AG04449 (cell line): Measurements from ENCODE around the gene MIEF1.

Experiments
- CTCF ChIA-PET: fragments of 350-600 bp; formaldehyde crosslinking; extraction: SDS; loops from one replicate; lab custom pipeline; 2021; ENCODE audit warnings: antibody characterized with exemption; lab: Yijun Ruan, JAX
- POLR2A ChIA-PET: fragments of 400-600, 350-600 bp; formaldehyde crosslinking; extraction: SDS; loops from one replicate; lab custom pipeline; 2020; ENCODE audit warnings: antibody characterized with exemption, inconsistent platforms; lab: Yijun Ruan, JAX
- DNase-seq: peaks from one replicate; pipeline ENCODE4 v3.0.0-alpha.2; 2010; ENCODE audit warnings: low read depth, low spot score
- H3K4me3 ChIP-seq: 2 replicates; pipeline ENCODE4 v1.5.1; 2011; ENCODE audit warnings: low read depth, mild to moderate bottlenecking, control low read depth, low read length
- TF ChIP-seq, protein P1 (sequence below): IDR thresholded peaks from one replicate; pipeline ENCODE4 v1.5.1; 2011; ENCODE audit warnings: mild to moderate bottlenecking, moderate library complexity, low read length, control low read depth, inconsistent platforms; ENCODE audit not compliant: insufficient read depth; ENCODE audit errors: missing control alignments

Gene MIEF1

DNA sequence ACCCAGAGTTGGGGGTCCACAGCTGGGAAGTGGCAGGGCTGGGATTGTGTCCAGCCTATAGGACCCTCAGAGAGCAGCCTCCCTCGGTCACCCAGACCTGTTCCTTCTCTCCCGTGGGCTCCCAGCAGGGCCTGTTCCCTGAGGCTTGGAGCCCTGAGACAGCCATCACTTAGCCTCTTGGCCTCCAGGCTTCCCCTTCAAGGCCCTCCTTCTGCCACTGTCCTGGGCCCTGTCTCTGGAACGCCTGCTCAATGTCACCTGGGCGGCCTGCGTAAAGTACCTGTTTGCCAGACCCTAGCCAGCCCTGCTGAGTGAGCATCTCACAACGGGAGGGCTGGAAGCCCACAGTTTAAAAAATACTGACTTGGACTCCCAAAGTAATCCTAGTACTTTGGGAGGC lies 38.8 kb upstream of the MIEF1 start:
- ChIA-PET POLR2A (no interaction called here), CTCF (interaction anchor here (1.6 kb wide), 1 partner anchor 26 kb away, joined by 3 read pairs; no protein-coding TSS in a partner anchor)
- TF ChIP-seq, protein P1, sequence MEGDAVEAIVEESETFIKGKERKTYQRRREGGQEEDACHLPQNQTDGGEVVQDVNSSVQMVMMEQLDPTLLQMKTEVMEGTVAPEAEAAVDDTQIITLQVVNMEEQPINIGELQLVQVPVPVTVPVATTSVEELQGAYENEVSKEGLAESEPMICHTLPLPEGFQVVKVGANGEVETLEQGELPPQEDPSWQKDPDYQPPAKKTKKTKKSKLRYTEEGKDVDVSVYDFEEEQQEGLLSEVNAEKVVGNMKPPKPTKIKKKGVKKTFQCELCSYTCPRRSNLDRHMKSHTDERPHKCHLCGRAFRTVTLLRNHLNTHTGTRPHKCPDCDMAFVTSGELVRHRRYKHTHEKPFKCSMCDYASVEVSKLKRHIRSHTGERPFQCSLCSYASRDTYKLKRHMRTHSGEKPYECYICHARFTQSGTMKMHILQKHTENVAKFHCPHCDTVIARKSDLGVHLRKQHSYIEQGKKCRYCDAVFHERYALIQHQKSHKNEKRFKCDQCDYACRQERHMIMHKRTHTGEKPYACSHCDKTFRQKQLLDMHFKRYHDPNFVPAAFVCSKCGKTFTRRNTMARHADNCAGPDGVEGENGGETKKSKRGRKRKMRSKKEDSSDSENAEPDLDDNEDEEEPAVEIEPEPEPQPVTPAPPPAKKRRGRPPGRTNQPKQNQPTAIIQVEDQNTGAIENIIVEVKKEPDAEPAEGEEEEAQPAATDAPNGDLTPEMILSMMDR: no peak
- DNase-seq: no peak
- H3K4me3 ChIP-seq: no peak overlapping the region

DNA sequence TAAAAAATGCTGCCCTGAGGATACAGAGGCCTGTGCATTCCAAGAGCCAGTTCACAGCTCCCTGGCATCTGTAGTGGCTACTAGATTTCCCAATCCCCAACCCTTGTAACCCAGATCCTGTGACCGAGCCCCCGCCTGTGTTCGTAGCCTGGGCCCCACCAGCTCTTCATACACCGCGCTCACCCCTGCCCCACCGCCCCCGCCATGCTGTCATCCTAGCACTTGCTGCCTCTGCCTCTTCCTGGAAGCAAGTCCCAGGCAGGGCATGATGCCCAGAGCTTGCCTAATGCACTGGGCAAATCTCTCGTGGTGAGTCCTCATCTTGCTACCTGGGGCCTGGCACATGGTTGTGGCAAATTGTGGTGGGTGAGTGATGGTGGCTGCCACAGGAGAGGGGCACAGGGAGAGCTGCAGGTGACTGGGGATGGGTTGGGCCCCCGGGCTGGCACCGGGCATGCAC lies 38.1 kb upstream of the MIEF1 start:
- ChIA-PET POLR2A (no interaction called here), CTCF (interaction anchor here (1.5 to 1.6 kb wide), 2 partner anchors 26 to 30 kb away, joined by 3 to 7 read pairs; no protein-coding TSS in a partner anchor)
- DNase-seq: no peak

DNA sequence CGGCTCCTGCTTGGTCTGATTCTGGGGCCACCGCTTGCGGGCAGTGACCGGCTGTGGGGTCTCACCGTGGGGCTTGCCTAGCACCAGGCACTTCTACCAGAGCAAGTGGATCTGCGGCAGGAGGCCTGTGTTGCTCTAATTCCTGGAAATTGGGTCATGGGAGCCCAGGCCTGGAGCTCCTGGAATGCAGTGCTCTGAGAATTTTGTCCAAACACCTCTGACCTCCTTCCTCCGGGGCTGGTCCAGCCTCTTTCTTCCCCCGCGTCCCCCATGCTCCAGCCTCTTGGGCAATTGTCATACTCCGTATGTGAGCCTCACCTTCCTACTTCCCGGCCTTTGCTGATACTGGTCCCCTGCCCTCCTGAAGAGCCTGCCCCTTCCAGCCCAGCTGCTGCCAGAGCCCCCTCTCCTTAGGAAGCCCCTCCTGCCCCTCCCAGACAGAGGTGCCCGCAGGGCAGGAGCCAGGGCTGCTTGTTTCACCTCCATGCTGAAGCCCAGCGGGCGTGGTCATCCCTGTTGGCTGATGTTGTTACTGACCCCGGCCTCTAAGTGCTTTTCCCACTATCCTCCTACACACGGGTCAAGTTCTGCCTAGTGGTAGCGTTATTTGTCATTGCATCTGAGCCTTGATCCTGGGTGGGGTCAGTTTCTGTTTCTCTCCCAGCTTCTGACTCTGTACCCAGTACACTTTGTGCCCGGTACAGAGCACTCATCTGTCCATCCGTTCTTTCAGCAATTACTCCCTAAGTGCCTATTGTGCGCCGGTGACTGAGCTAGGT lies 35.7 kb upstream of the MIEF1 start:
- no peak for DNase-seq
- TF ChIP-seq, protein P1: no peak
- H3K4me3 ChIP-seq: no peak overlapping the region
- POLR2A ChIA-PET: no interaction called here
- CTCF ChIA-PET: interaction anchor here (0.6 to 1.3 kb wide), 2 partner anchors 28 to 64 kb away, joined by 3 to 6 read pairs; no protein-coding TSS in a partner anchor

More for the DNA sequence above, 38.1 kb upstream of the MIEF1 start:
- TF ChIP-seq, protein P1: no peak
- H3K4me3 ChIP-seq: no peak overlapping the region

GRCh38 chr22:39467390-39467895 lies 34.6 kb upstream of the MIEF1 start:
- TF ChIP-seq, protein P1: no peak
- CTCF ChIA-PET: no interaction called here
- POLR2A ChIA-PET: no interaction called here
- no peak for DNase-seq
- H3K4me3 ChIP-seq: no peak overlapping the region

- TF ChIP-seq, protein P1: no peak
- CTCF ChIA-PET: interaction anchor here (1.7 kb wide), 1 partner anchor 61 kb away, joined by 4 read pairs; no protein-coding TSS in a partner anchor
- H3K4me3 ChIP-seq: no peak overlapping the region
- POLR2A ChIA-PET: no interaction called here
- no peak for DNase-seq
Observed at GRCh38 chr22:39468487-39469325, 33.4 kb upstream of the MIEF1 start.
